ENCODE measurements around the gene SMARCA4.

Gene SMARCA4

DNA sequence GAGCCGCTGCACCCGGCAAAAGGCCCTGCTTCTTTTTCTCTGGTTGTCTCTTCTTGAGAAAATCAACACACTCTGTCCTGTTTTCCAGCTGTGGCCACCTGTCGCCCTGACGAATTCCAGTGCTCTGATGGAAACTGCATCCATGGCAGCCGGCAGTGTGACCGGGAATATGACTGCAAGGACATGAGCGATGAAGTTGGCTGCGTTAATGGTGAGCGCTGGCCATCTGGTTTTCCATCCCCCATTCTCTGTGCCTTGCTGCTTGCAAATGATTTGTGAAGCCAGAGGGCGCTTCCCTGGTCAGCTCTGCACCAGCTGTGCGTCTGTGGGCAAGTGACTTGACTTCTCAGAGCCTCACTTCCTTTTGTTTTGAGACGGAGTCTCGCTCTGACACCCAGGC lies 145.6 kb downstream of the SMARCA4 start:
- no peak for DNase-seq

DNA sequence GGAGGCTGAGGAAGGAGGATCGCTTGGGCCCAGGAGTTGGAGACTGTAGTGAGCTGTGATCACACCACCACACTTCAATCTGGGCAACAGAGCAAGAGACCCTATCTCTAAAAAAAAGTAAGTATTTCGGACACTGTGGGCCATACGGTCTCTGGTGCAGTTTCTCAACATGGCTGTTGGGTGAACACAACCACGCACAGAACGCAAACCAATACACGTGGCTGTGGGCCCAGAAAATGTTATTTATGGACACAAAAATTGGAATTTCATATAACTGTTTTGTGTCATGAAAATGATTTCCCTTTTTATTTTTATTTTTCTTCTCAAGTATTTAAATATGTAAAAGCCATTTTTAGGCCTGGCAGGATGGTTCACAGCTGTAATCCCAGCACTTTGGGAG lies 147.9 kb downstream of the SMARCA4 start:
- DNase-seq: no peak

DNA sequence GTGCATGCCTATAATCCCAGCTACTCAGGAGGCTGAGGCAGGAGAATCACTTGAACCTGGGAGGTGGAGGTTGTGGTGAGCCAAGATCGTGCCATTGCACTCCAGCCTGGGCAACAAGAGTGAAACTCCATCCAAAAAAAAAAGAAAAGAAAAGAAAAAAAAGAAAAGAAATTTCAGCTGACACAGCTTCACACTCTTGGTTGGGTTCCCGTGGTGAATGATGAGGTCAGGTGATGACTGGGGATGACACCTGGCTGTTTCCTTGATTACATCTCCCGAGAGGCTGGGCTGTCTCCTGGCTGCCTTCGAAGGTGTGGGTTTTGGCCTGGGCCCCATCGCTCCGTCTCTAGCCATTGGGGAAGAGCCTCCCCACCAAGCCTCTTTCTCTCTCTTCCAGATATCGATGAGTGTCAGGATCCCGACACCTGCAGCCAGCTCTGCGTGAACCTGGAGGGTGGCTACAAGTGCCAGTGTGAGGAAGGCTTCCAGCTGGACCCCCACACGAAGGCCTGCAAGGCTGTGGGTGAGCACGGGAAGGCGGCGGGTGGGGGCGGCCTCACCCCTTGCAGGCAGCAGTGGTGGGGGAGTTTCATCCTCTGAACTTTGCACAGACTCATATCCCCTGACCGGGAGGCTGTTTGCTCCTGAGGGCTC lies 150.4 kb downstream of the SMARCA4 start:
- DNase-seq: no peak

DNA sequence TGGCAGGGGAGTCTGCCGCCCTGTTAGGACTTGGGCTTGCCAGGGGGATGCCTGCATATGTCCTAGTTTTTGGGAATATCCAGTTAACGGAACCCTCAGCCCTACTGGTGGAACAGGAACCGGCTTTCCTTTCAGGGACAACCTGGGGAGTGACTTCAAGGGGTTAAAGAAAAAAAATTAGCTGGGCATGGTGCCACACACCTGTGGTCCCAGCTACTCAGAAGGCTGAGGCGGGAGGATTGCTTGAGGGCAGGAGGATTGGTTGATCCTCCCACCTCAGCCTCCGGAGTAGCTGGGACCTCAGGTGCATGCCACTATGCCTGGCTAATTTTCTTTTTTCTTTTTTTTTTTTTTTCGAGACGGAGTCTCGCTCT lies 150.9 kb downstream of the SMARCA4 start:
- no peak for DNase-seq

All from activated naive CD4-positive, alpha-beta T cell (primary cell).